ENCODE results near the gene FUT9.

FUT9 gene

GRCh38 chr6:96086745-96087144 is 71.0 kb downstream of the FUT9 start:
- TF ChIP-seq TEAD4 (IDR thresholded peaks at IDR 0.05) = no peak
- TF ChIP-seq CEBPB (IDR thresholded peaks at IDR 0.05) = no peak
- no peak for TF ChIP-seq CREB1 (IDR thresholded peaks at IDR 0.05; ENCODE audit: low read depth)
- TF ChIP-seq EP300 (IDR thresholded peaks at IDR 0.05; ENCODE audit: borderline replicate concordance) = no peak

GRCh38 chr6:96089173-96089572 is 73.4 kb downstream of the FUT9 start:
- TF ChIP-seq RAD21 (IDR thresholded peaks at IDR 0.05; ENCODE audit: low read depth) = peak; percentile 51
- no peak for TF ChIP-seq NFIC (IDR thresholded peaks at IDR 0.05)

DNA sequence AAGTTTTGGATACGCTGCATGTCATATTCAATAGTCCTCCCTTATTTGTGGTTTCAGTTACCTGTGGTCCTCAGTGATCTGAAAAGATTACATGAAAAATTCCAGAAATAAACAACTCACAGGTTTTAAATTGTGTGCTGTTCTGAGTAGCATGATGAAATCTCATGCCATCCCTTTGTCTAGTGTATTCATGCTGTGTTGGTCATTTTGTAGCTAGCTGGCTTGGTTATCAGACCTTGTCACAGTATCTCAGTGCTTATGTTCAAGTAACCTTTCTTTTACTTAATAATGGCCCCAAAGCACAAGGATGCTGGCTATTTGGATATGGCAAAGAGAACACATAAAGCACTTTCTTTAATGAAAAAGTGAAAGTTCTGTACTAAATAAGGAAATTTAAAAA is 78.3 kb downstream of the FUT9 start:
- no peak for TF ChIP-seq NFIC (IDR thresholded peaks at IDR 0.05)
- TF ChIP-seq TAF1 (IDR thresholded peaks at IDR 0.05; ENCODE audit: low read depth) = no peak
- TF ChIP-seq FOXM1 (IDR thresholded peaks at IDR 0.05; ENCODE audit: borderline replicate concordance, low read depth) = no peak
- no peak for TF ChIP-seq CREB1 (IDR thresholded peaks at IDR 0.05; ENCODE audit: low read depth)
- TF ChIP-seq, protein P1, sequence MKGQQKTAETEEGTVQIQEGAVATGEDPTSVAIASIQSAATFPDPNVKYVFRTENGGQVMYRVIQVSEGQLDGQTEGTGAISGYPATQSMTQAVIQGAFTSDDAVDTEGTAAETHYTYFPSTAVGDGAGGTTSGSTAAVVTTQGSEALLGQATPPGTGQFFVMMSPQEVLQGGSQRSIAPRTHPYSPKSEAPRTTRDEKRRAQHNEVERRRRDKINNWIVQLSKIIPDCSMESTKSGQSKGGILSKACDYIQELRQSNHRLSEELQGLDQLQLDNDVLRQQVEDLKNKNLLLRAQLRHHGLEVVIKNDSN (IDR thresholded peaks at IDR 0.05) = no peak
- no peak for TF ChIP-seq EP300 (IDR thresholded peaks at IDR 0.05; ENCODE audit: borderline replicate concordance)
- no peak for TF ChIP-seq RAD21 (IDR thresholded peaks at IDR 0.05; ENCODE audit: low read depth)
- no peak for TF ChIP-seq ZBTB7A (IDR thresholded peaks at IDR 0.05; ENCODE audit: low read depth)
- no peak for TF ChIP-seq EGR1 (IDR thresholded peaks at IDR 0.05)
- TF ChIP-seq TEAD4 (IDR thresholded peaks at IDR 0.05) = no peak
- TF ChIP-seq YY1 (IDR thresholded peaks at IDR 0.05; ENCODE audit: low read depth) = no peak
- TF ChIP-seq MAX (IDR thresholded peaks at IDR 0.05) = no peak
- no peak for TF ChIP-seq REST (IDR thresholded peaks at IDR 0.05; ENCODE audit: low read depth)
- TF ChIP-seq CEBPB (IDR thresholded peaks at IDR 0.05) = no peak

DNA sequence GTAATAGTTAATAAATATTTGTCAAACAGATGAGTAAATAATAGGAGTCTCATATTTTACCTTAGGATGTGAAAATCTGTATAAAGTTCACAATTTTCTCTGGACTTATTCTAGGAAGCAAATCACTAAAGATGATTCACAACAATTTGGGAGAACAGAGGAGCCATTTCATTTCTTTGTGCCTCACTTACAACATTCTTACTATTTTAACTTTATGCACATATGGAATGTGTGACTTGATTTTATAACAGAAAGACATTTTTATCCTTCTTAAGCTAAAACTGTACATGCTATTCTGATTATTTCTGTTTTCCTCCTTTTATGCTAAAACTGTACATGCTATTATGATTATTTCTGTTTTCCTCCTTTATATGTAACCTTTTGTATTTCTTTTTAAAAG is 83.3 kb downstream of the FUT9 start:
- TF ChIP-seq CREB1 (IDR thresholded peaks at IDR 0.05; ENCODE audit: low read depth) = no peak
- TF ChIP-seq TAF1 (IDR thresholded peaks at IDR 0.05; ENCODE audit: low read depth) = no peak
- TF ChIP-seq MAX (IDR thresholded peaks at IDR 0.05) = no peak
- TF ChIP-seq EGR1 (IDR thresholded peaks at IDR 0.05) = no peak
- no peak for TF ChIP-seq NFIC (IDR thresholded peaks at IDR 0.05)
- no peak for TF ChIP-seq TCF12 (IDR thresholded peaks at IDR 0.05; ENCODE audit: low read depth)
- TF ChIP-seq TEAD4 (IDR thresholded peaks at IDR 0.05) = no peak
- TF ChIP-seq EP300 (IDR thresholded peaks at IDR 0.05; ENCODE audit: borderline replicate concordance) = no peak
- no peak for TF ChIP-seq REST (IDR thresholded peaks at IDR 0.05; ENCODE audit: low read depth)
- no peak for TF ChIP-seq ZBTB7A (IDR thresholded peaks at IDR 0.05; ENCODE audit: low read depth)
- TF ChIP-seq, protein P1 (IDR thresholded peaks at IDR 0.05) = no peak
- no peak for TF ChIP-seq FOXM1 (IDR thresholded peaks at IDR 0.05; ENCODE audit: borderline replicate concordance, low read depth)
- no peak for TF ChIP-seq YY1 (IDR thresholded peaks at IDR 0.05; ENCODE audit: low read depth)
- TF ChIP-seq CEBPB (IDR thresholded peaks at IDR 0.05) = no peak
- no peak for TF ChIP-seq RAD21 (IDR thresholded peaks at IDR 0.05; ENCODE audit: low read depth)

DNA sequence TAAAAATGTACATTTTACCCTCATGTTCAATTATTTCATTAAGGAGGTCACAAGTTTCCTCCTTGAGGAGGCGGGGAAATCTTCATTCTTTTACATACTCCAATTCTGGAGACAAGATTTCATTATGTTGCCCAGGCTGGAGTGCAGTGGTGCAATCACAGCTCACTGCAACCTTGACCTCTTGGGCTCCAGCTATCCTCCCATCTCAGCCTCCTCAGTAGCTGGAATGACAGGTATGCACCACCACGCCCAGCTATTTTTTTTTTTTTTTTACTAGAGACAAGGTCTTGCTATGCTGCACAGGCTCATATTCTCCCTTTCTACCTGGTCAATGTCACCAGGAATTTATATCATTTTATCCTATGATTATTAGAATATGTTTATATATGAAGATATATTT is 85.8 kb downstream of the FUT9 start:
- TF ChIP-seq NFIC (IDR thresholded peaks at IDR 0.05) = no peak
- 0 out of 2 replicates have a peak, but pooled peaks have one; percentile 13 for TF ChIP-seq TEAD4 (IDR thresholded peaks at IDR 0.05)

GRCh38 chr6:96104910-96105309 is 89.1 kb downstream of the FUT9 start:
- TF ChIP-seq YY1 (IDR thresholded peaks at IDR 0.05; ENCODE audit: low read depth) = no peak
- TF ChIP-seq ZBTB7A (IDR thresholded peaks at IDR 0.05; ENCODE audit: low read depth) = no peak
- TF ChIP-seq TCF12 (IDR thresholded peaks at IDR 0.05; ENCODE audit: low read depth) = no peak
- no peak for TF ChIP-seq CEBPB (IDR thresholded peaks at IDR 0.05)
- TF ChIP-seq NFIC (IDR thresholded peaks at IDR 0.05) = no peak
- no peak for TF ChIP-seq EP300 (IDR thresholded peaks at IDR 0.05; ENCODE audit: borderline replicate concordance)
- TF ChIP-seq CREB1 (IDR thresholded peaks at IDR 0.05; ENCODE audit: low read depth) = no peak
- no peak for TF ChIP-seq REST (IDR thresholded peaks at IDR 0.05; ENCODE audit: low read depth)
- no peak for TF ChIP-seq RAD21 (IDR thresholded peaks at IDR 0.05; ENCODE audit: low read depth)
